Neural progenitor cell (in vitro differentiated cells): ENCODE measurements around the gene GAL3ST2.

ENCODE experiments used
- EZH2 ChIP-seq: fragments of 200-600 bp; sonication (generic); IDR thresholded peaks from 2 replicates; pipeline ENCODE4 v1.6.1; 2017; ENCODE audit warnings: antibody characterized with exemption, mild to moderate bottlenecking, moderate library complexity
- TF ChIP-seq, protein P1 (sequence below): fragments of 200-600 bp; sonication (generic); IDR thresholded peaks from 2 replicates; pipeline ENCODE4 v1.5.1; 2017; ENCODE audit warnings: antibody characterized with exemption, mild to moderate bottlenecking

DNA sequence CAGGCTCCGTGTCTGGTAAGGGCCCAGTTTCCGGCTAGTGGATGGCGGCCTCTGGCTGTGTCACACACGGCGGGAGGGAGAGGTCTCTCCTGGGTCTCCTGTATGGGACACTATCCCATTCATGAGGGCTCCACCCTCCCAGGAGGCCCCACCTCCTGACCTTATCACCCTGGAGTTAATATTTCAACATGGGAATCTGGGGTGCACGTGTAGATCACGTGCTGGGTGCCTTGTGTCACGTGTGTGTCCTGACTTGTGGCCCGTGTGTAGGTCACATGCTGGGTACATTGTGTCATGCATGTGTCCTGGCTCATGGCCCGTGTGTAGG is 42.3 kb downstream of the GAL3ST2 start:
- TF ChIP-seq, protein P1, sequence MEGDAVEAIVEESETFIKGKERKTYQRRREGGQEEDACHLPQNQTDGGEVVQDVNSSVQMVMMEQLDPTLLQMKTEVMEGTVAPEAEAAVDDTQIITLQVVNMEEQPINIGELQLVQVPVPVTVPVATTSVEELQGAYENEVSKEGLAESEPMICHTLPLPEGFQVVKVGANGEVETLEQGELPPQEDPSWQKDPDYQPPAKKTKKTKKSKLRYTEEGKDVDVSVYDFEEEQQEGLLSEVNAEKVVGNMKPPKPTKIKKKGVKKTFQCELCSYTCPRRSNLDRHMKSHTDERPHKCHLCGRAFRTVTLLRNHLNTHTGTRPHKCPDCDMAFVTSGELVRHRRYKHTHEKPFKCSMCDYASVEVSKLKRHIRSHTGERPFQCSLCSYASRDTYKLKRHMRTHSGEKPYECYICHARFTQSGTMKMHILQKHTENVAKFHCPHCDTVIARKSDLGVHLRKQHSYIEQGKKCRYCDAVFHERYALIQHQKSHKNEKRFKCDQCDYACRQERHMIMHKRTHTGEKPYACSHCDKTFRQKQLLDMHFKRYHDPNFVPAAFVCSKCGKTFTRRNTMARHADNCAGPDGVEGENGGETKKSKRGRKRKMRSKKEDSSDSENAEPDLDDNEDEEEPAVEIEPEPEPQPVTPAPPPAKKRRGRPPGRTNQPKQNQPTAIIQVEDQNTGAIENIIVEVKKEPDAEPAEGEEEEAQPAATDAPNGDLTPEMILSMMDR: no peak
- no peak for TF ChIP-seq EZH2
